T-helper 1 cell (primary cell): ENCODE measurements around the gene ITCH.
"Not testable (repeated sequence)": the region's sequence is repeated elsewhere in the genome, so short reads cannot be mapped to it uniquely, and the experiment has no call there.

Experiments
- DNase-seq, 5 donors: peaks; one replicate each; pipeline ENCODE4 v3.0.0-alpha.2; 2012 to 2020

The ITCH gene

GRCh38 chr20:34514034-34514433 is 151.0 kb downstream of the ITCH start:
- not testable (repeated sequence) for DNase-seq

- no peak for DNase-seq
Measured at GRCh38 chr20:34514897-34515483, 151.9 kb downstream of the ITCH start.

DNA sequence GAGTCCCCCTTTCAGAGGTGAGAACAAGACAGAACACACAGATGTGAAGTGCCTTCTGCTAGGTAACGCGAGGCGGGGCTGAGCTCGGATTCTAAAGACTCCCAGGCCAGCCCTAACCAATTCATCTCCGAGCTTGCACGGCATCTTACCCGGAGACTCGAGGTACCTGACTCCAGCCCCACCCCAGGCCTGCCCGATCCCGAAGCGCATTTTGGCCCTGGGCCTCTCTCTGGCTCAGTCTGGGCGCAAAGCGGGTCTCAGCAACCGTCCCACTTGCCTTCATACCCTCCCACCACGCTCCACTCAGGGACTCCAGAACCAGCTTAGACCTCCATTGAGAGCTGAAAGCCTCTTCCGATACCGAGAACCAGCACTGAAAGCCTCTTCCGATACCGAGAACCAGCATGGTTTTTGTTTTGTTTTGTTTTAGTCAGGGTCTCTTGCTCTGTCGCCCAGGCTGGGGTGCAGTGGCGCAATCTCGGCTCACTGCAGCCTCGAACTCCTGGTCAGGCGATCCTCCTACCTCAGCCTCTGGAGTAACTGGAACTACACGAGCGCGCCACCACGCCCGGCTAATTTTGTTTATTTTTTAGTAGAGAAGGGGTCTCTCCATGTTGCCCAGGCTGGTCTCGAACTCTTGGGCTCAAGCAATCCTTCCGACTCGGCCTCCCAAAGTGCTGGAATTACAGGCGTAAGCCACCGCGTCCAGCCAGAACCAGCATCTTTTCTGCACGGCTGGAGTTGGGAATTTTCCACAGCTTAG is 152.6 kb downstream of the ITCH start:
- DNase-seq: peak; percentile 58 to 81 (median 64)

- peak; percentile 88 to 96 (median 90) for DNase-seq
Measured at GRCh38 chr20:34516247-34517113, 153.4 kb downstream of the ITCH start, which contains the start of gene DYNLRB1. Gene DYNLRB1, plus strand, starts transcription at chr20:34516422. Its CDS starts 37 bp downstream, at chr20:34516459.

DNA sequence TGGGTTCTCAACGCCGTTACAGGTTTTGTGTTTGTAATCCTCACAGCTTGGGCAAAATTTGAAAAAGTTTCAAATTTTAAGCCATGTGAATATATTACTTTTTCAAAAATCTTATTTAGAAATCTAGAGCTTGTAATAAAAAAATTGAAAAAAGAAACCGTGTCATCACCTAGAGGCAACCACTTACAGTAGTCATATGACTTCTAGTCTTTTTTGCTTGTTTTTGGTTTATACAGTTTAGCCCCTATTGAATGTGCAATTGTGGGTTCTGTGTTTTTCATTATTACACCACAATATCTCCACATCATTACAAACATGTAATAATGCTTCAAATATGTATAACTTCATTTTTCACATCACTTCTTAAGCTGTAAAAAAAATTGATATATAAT is 154.0 kb downstream of the ITCH start:
- DNase-seq: no peak

DNA sequence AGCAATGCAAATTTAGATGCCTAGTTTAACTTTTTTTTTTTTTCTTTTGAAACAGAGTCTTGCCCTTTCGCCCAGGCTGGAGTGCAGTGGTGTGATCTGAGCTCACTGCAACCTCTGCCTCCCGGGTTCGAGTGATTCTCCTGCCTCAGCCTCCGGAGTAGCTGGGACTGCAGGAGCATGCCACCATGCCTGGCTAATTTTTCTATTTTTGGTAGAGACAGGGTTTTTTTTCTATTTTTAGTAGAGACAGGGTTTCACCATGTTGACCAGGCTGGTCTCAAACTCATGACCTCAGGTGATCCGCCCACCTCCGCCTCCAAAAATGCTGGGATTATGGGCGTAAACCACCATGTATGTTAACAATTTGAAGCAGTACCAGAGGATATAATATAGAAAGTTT is 155.8 kb downstream of the ITCH start:
- DNase-seq: not testable (repeated sequence)

DNA sequence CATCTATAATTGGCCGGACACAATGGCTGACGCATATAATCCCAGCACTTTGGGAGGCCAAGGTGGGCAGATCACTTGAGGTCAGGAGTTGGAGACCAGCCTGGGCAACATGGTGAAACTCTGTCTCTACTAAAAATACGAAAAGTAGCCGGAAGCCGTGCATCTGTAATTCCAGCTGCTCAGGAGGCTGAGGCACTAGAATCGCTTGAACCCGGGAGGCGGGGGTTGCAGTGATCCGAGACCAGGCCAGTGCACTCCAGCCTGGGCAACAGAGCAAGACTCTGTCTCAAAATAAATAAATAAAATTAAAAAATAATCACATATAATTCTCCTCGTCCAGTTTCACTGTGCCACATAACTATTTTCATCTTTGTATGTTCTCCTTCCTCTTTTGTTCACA is 156.8 kb downstream of the ITCH start:
- DNase-seq: not testable (repeated sequence)

GRCh38 chr20:34522969-34523871 is 160.1 kb downstream of the ITCH start:
- peak in 4 of 5 donors; percentile 26 to 43 (median 38) for DNase-seq

- no peak for DNase-seq
Measured at GRCh38 chr20:34524426-34524825, 161.4 kb downstream of the ITCH start.

GRCh38 chr20:34525342-34525708 is 162.3 kb downstream of the ITCH start:
- DNase-seq: no peak

DNA sequence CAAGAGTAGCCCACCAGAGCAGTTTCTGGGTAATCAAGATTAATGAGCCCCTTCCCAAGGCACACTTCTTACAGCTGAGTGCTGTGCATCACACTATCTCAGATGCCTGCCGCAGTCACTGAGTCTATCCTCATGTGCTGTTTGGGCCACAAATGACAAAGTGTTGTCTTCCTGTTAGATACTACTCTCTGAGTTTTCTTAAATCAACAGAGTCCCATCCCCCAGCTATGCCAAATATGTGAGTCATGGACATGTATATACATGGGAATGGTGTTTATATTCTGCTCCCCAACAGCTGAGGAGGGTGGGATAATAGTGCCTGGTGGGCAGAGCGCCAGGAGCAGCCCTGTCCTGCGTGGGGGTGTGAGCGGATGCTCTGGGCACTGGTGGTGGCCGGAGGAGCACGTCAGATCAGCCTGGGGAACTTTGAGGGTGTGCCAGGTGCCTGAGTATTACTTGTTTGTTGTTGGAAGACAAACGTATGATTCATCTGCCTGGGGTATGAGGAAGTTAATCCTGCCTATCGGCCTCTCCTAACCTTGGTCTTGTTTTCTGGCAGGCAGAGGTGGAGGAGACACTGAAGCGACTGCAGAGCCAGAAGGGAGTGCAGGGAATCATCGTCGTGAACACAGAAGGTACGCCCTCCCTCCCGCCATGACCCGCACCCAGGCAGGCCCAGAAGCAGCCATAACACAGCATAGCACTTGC is 162.8 kb downstream of the ITCH start:
- DNase-seq: no peak

DNA sequence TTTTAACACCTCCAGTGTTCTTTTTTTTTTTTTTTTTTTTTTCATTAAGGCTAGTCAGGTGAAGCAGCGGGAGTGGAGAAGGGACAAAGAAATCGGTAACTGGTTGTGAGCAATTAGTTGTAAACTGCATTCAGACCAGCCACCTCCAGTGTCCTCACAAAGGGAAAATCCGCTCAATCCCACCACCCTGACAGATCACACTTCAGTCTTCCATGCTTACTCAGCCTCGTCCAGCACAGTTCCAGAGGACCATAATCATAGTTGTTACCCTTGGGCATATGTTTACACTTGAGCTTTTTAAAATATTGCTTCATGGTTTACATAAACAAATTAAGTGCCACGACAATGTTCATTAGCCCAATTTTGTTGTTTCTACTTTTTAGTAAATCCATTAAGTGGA is 163.4 kb downstream of the ITCH start:
- no peak for DNase-seq

DNA sequence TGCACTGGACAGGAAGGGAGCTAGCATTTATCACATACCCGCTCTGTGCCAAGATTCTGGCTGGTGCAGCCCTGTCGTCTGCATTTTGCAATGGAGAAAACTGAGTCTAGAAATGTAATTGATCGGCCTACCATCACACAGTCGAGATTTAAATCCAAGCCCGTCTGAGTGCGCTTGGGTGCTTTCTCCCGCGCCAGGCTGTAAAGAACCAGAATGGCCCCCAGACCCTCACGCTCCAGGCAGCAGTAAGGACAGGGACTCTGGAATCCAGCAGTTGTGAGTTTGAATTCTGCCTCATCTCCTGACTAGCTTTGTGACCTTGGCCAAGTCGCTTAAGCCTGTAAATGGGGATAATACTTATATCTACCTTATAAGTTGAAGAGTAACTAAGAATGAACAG is 163.9 kb downstream of the ITCH start:
- DNase-seq: no peak

GRCh38 chr20:34528921-34529297 is 165.8 kb downstream of the ITCH start:
- DNase-seq: no peak

DNA sequence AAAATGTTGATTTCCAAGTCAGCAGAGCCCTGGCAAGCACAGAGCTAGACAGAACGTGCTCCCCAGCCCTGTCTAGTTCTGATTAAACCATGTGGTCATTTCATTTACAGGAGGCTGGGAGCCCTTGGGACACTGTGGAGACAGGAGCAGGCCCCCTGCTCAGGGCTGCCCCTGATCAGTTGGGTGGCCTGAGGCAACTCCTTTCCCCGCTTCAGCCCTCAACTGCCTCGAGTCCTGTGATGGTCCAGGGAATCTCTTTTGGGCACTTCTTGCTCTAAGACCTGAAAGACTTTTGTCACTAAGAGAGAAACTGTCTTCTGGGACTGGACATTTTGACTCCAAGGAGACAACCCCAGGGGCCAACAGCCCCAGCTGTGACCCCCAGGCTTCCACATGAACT is 166.7 kb downstream of the ITCH start:
- no peak for DNase-seq

DNA sequence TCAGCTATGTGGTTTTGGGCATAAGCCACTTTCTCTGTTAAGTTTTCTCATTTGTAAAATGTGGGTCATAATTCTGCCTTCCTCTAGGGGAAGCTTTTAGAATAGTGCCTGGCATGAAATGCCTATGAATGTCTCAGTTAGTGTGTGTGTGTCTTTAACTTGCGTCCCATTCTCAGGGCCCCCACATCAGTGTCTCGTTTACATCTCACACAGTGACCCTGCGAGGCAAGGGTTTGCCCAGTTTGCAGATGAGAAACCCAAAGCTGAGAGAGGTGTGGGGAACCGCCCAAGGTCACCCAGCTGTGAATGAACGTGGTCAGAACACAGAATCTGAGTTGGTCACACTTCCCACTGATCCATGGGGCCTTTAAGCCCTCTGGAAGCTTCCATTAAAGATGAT is 167.3 kb downstream of the ITCH start:
- no peak for DNase-seq

DNA sequence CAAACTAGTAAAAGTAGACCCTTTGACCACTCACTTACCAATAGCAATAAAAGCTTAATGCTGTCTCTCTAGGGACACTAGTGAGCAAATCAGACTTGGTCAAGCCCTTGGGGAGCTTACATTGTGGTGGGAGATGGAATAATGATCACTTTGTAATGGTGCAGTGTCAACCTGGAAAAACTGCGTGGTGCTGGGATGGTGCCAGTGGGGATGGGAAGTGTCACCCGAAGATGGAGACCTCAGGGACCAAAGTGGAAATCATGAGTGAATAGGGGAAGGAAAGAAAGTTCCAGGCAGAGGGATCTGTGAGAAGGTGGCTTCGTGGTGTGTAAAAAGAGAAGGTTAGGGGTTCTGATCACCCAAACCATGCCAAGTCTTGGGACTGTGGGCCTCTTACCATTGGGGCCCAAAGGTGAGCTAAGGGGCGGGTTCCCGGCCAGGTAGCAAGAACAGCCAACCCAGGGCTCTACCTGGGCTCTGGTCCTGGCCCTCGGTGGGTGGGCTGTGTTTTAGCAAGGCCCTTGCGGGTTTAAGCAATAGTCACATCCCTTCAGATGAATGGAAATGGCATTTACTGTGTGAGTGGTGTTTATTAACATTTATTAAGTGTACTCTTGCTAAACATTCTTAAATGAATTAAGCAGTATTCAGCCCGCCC is 168.7 kb downstream of the ITCH start:
- no peak for DNase-seq

DNA sequence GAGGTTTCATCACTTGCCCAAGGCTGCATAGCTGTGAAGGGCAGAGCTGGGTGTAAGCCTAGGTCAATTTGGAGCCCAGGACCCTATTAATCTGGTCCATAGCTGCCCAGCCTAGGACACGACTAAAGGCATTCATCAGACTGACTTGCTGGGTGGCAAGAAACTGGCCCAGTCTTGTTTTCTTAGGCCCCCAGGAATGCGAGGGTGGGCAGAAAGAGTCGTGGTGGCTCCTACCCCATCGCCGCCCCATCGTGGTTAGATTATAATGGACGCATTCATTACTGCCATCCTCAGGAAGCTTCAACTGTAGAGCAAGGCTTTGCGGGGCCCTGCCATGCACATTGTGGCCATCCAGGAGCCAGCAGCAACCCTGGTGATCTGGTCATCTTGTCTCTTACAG is 169.2 kb downstream of the ITCH start:
- DNase-seq: no peak

DNA sequence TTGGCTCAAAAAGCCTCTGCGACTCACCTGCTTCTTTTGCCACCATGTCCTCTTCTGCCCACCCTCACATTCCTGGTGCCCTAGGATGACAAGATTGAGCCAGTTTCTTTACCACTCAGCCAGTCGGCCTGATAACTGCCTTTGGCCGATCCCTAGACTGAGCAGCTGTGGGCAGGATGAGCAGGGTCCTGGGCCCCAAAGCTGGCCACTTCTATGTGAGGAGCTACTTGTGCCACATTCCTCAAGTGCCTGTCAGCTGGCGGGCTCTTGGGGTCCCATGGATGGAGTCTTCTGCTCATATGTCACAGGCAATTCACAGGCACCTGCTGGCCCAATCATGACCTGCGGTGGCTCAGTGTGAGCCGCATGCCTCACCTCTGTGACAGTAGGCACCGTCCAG is 169.7 kb downstream of the ITCH start:
- no peak for DNase-seq

DNA sequence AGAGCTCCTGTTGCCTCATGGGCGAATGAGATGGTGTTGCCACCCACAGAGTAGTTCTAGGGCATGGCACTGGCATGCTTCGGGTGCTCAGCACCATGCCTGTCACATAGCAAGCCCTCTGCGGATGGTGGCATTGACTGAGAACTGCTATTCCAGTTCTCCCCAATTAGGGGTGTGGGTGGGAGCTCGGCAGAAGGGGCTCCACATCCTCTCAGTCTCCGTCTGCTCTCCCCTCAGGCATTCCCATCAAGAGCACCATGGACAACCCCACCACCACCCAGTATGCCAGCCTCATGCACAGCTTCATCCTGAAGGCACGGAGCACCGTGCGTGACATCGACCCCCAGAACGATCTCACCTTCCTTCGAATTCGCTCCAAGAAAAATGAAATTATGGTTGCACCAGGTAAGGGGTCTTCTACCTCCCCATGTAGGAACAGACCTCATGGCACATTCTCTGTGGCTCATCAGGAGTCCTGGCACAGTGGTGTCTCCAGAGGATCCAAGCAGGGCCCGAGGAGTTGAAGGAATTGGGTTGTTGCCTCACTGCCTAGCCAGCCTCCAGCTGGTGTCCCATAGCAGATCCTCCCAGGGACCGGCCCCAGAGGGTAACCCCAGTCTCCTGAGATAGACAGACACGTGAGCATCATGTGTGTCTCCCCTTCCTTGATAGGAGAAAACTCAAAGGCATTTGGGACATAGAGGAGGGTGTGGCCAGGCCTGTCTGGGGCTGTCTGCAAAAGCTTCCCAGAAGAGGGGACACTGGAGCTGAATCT is 171.5 kb downstream of the ITCH start:
- DNase-seq: no peak
